GM21529 (cell line): ENCODE data around the gene ARL14EP.

Experiments used
- ATAC-seq: cut with Tn5 transposase; IDR thresholded peaks from one replicate; pipeline ENCODE4 v1.9.1; 2021; ENCODE audit not compliant: unreplicated experiment

ARL14EP gene

DNA sequence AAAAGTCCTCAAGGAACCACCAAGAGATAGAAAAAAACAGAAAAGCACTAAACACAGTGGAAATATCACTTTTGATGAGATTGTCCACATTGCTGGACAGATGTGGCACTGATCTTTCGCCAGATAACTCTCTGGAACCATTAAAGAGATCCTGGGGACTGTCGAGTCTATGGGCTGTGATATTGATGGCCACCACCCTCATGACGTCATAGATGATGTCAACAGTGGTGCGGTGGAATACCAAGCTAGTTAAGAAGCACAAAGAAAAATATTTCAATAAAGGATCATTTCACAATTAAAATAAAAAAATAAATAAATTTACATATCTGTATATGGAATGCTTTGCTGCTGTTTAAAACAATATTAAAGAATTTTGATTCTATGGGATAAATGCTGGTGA is 45.5 kb downstream of the ARL14EP start:
- ATAC-seq = no peak

- no peak for ATAC-seq
Observed at GRCh38 chr11:30370164-30370563, 47.3 kb downstream of the ARL14EP start.

DNA sequence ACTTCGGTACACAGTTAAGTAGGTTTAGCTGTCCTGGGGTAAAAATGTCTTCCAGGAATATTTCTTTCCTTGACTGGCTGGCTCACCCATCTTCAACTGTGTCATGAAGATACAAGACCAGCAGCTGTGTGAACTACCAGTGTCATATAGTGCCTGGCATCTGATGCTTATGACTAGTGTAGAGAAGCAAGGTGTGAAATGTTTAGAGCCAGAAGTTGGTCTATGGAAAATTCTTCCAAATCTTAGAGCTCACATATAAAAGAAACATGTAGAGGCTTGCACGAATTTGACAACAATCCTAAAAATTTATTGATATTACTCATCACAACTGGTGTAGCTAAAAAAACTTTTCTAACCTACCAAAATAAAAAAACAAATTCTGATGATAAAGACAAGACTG is 54.4 kb downstream of the ARL14EP start:
- ATAC-seq = no peak

DNA sequence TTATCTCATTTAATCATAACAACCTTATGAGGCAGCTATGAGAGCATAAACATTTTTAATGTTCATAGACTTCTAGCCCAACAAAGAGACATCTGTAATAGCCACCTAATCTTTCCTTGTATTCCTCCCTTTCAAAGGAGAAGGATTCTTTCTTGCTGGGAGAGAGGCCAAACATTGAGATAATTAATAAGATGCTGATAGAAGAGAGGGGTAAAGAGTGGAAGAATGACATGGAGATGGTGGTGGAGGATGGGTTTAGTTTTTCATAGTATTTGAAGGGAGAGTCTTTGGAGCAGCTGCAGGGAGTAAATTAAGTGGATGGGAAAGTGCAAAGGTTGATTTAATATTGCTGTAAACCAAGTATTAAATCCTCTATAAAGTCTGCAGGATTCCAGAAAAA is 57.9 kb downstream of the ARL14EP start:
- no peak for ATAC-seq

GRCh38 chr11:30381879-30382278 is 59.0 kb downstream of the ARL14EP start:
- ATAC-seq = no peak
